Liver (tissue), 3 donors: ENCODE measurements around the gene DIP2C.

Source experiments
- EGR1 ChIP-seq, 2 donors: IDR thresholded peaks; 2 replicates each; pipeline ENCODE4 v1.6.1; 2016 to 2018; ENCODE audit warnings: antibody characterized with exemption in 2 of 2, low read depth in 2 of 2
- JUND ChIP-seq, 2 donors: IDR thresholded peaks; 2 replicates each; pipeline ENCODE4 v1.6.1; 2016; ENCODE audit warnings: antibody characterized with exemption in 2 of 2
- RAD21 ChIP-seq, 2 donors: IDR thresholded peaks; 2 replicates each; pipeline ENCODE4 v1.6.1; 2016; ENCODE audit warnings: antibody characterized with exemption in 2 of 2, mild to moderate bottlenecking in 2 of 2
- TAF1 ChIP-seq: conservative IDR thresholded peaks from 2 replicates; pipeline ENCODE4 v1.6.1; 2016; ENCODE audit warnings: antibody characterized with exemption, mild to moderate bottlenecking
- TF ChIP-seq, protein P1 (sequence below): fragments of 150-350 bp; IDR thresholded peaks from 2 replicates; pipeline ENCODE4 v1.5.1; 2017; ENCODE audit warnings: improper control_type of control experiment, low read depth, low read length; ENCODE audit not compliant: missing input control
- TF ChIP-seq, protein P2 (sequence below): IDR thresholded peaks from 2 replicates; pipeline ENCODE4 v1.6.1; 2016; ENCODE audit warnings: antibody characterized with exemption
- TF ChIP-seq, protein P3 (sequence below): IDR thresholded peaks from 2 replicates; pipeline ENCODE4 v1.6.1; 2016; ENCODE audit warnings: antibody characterized with exemption, mild to moderate bottlenecking
- donor health status: healthy.
- donor health status: healthy.

DNA sequence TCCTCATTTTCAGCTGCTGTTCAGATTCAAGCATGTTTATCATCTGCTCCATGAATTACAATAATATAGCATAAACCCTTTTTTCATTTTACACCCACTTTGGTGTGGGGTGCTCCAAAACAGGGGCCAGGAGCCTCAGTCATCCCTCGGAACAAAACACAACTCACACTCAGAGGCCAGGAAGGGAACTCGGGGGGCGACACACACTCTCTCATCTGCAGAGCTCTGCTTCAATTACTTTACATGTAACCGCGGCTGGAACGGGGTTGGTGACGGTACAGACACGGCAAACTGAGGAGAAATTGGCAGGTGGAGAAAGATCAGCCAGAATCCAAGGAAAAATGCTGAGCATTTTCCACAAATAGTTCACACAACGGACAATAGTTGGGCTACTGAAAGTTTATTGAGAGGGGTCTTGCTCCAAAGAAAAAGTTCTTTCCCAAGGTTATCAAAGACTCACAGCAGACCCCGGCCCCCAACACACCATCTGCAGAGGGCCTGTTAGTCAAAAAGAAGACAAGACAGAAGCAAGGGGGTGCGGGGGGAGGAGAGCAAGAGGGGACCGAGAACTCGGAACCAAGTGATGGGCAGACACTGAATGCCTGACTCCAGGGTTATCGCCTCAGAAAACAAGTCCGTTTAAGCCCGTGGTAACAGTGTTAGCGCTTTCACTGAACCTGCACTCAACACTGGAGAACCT, 20.5 kb downstream of the DIP2C start:
- no peak for TF ChIP-seq EGR1 (IDR thresholded peaks at IDR 0.05; ENCODE audit: low read depth in 2 of 2)
- TF ChIP-seq, protein P1, sequence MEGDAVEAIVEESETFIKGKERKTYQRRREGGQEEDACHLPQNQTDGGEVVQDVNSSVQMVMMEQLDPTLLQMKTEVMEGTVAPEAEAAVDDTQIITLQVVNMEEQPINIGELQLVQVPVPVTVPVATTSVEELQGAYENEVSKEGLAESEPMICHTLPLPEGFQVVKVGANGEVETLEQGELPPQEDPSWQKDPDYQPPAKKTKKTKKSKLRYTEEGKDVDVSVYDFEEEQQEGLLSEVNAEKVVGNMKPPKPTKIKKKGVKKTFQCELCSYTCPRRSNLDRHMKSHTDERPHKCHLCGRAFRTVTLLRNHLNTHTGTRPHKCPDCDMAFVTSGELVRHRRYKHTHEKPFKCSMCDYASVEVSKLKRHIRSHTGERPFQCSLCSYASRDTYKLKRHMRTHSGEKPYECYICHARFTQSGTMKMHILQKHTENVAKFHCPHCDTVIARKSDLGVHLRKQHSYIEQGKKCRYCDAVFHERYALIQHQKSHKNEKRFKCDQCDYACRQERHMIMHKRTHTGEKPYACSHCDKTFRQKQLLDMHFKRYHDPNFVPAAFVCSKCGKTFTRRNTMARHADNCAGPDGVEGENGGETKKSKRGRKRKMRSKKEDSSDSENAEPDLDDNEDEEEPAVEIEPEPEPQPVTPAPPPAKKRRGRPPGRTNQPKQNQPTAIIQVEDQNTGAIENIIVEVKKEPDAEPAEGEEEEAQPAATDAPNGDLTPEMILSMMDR: no peak
- TF ChIP-seq, protein P2, sequence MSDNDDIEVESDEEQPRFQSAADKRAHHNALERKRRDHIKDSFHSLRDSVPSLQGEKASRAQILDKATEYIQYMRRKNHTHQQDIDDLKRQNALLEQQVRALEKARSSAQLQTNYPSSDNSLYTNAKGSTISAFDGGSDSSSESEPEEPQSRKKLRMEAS: no peak
- no peak for TF ChIP-seq JUND (IDR thresholded peaks at IDR 0.05)
- TF ChIP-seq TAF1: no peak
- TF ChIP-seq RAD21 (IDR thresholded peaks at IDR 0.05): no peak
- TF ChIP-seq, protein P3, sequence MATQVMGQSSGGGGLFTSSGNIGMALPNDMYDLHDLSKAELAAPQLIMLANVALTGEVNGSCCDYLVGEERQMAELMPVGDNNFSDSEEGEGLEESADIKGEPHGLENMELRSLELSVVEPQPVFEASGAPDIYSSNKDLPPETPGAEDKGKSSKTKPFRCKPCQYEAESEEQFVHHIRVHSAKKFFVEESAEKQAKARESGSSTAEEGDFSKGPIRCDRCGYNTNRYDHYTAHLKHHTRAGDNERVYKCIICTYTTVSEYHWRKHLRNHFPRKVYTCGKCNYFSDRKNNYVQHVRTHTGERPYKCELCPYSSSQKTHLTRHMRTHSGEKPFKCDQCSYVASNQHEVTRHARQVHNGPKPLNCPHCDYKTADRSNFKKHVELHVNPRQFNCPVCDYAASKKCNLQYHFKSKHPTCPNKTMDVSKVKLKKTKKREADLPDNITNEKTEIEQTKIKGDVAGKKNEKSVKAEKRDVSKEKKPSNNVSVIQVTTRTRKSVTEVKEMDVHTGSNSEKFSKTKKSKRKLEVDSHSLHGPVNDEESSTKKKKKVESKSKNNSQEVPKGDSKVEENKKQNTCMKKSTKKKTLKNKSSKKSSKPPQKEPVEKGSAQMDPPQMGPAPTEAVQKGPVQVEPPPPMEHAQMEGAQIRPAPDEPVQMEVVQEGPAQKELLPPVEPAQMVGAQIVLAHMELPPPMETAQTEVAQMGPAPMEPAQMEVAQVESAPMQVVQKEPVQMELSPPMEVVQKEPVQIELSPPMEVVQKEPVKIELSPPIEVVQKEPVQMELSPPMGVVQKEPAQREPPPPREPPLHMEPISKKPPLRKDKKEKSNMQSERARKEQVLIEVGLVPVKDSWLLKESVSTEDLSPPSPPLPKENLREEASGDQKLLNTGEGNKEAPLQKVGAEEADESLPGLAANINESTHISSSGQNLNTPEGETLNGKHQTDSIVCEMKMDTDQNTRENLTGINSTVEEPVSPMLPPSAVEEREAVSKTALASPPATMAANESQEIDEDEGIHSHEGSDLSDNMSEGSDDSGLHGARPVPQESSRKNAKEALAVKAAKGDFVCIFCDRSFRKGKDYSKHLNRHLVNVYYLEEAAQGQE: no peak
